Liver (tissue), 9 donors: Measurements from ENCODE around the gene KDM2A. TPM values are rescaled to one million over a fixed set of nuclear protein-coding genes. Genes with fewer than 3 reads are reported as not detected.

Experiments used
- DNase-seq: peaks from one replicate; pipeline ENCODE4 v3.0.0-alpha.2; 2017; ENCODE audit warnings: low spot score
- H3K27ac ChIP-seq, 2 donors: one replicate each; pipeline ENCODE4 v1.7.0; 2013; ENCODE audit warnings: inconsistent platforms in 2 of 2, low read length in 2 of 2, control low read depth in 1 of 2, low read depth in 1 of 2, mild to moderate bottlenecking in 1 of 2
- H3K27me3 ChIP-seq, 4 donors: one replicate each; pipeline versions ENCODE4 v1.6.1 to v1.7.0; 2013; ENCODE audit warnings: low read length in 3 of 4, inconsistent platforms in 1 of 4, mild to moderate bottlenecking in 1 of 4, moderate library complexity in 1 of 4; ENCODE audit not compliant: control insufficient read depth in 4 of 4, insufficient read depth in 4 of 4
- H3K36me3 ChIP-seq, 4 donors: one replicate each; pipeline versions ENCODE4 v1.6.1 to v1.7.0; 2013; ENCODE audit warnings: low read length in 3 of 4, mild to moderate bottlenecking in 3 of 4, low read depth in 1 of 4, moderate library complexity in 1 of 4; ENCODE audit not compliant: control insufficient read depth in 4 of 4, insufficient read depth in 3 of 4
- H3K4me1 ChIP-seq, 4 donors: one replicate each; pipeline versions ENCODE4 v1.6.1 to v1.7.0; 2013; ENCODE audit warnings: low read length in 3 of 4, mild to moderate bottlenecking in 3 of 4, moderate library complexity in 1 of 4; ENCODE audit not compliant: control insufficient read depth in 4 of 4, insufficient read depth in 4 of 4
- H3K4me3 ChIP-seq, 3 donors: one replicate each; pipeline versions ENCODE4 v1.6.1 to v1.7.0; 2013; ENCODE audit warnings: low read length in 3 of 3, control low read depth in 1 of 3, low read depth in 1 of 3, mild to moderate bottlenecking in 1 of 3
- H3K9ac ChIP-seq, 2 donors: one replicate each; pipeline ENCODE4 v1.7.0; 2013; ENCODE audit warnings: low read length in 2 of 2, mild to moderate bottlenecking in 2 of 2, moderate library complexity in 2 of 2, control low read depth in 1 of 2, low read depth in 1 of 2
- H3K9me3 ChIP-seq, 4 donors: one replicate each; pipeline versions ENCODE4 v1.6.1 to v1.7.0; 2013; ENCODE audit warnings: low read length in 3 of 4; ENCODE audit not compliant: control insufficient read depth in 4 of 4
- CTCF ChIP-seq: fragments of 150-350 bp; IDR thresholded peaks from 2 replicates; pipeline ENCODE4 v1.5.1; 2017; ENCODE audit warnings: improper control_type of control experiment, low read depth, low read length; ENCODE audit not compliant: missing input control
- EGR1 ChIP-seq, 2 donors: IDR thresholded peaks; 2 replicates each; pipeline ENCODE4 v1.6.1; 2016 to 2018; ENCODE audit warnings: antibody characterized with exemption in 2 of 2, low read depth in 2 of 2
- FOXA2 ChIP-seq: IDR thresholded peaks from 2 replicates; pipeline ENCODE4 v1.6.1; 2016; ENCODE audit warnings: antibody characterized with exemption
- GABPA ChIP-seq, 2 donors: IDR thresholded peaks in 1 of 2; conservative IDR thresholded peaks in 1 of 2; 2 replicates each; pipeline ENCODE4 v1.6.1; 2016; ENCODE audit warnings: antibody characterized with exemption in 2 of 2, mild to moderate bottlenecking in 1 of 2, moderate library complexity in 1 of 2
- HNF4A ChIP-seq, 2 donors: conservative IDR thresholded peaks; 2 replicates each; pipeline ENCODE4 v1.6.1; 2016; ENCODE audit warnings: antibody characterized with exemption in 2 of 2, mild to moderate bottlenecking in 2 of 2
- HNF4G ChIP-seq: IDR thresholded peaks from 2 replicates; pipeline ENCODE4 v1.6.1; 2016; ENCODE audit warnings: antibody characterized with exemption
- JUND ChIP-seq, 2 donors: IDR thresholded peaks; 2 replicates each; pipeline ENCODE4 v1.6.1; 2016; ENCODE audit warnings: antibody characterized with exemption in 2 of 2
- MAX ChIP-seq: IDR thresholded peaks from 2 replicates; pipeline ENCODE4 v1.6.1; 2016; ENCODE audit warnings: antibody characterized with exemption
- NR2F2 ChIP-seq: IDR thresholded peaks from 2 replicates; pipeline ENCODE4 v1.6.1; 2016; ENCODE audit warnings: antibody characterized with exemption
- RAD21 ChIP-seq, 2 donors: IDR thresholded peaks; 2 replicates each; pipeline ENCODE4 v1.6.1; 2016; ENCODE audit warnings: antibody characterized with exemption in 2 of 2, mild to moderate bottlenecking in 2 of 2
- SP1 ChIP-seq: IDR thresholded peaks from 2 replicates; pipeline ENCODE4 v1.6.1; 2018; ENCODE audit warnings: antibody characterized with exemption, mild to moderate bottlenecking
- TAF1 ChIP-seq: conservative IDR thresholded peaks from 2 replicates; pipeline ENCODE4 v1.6.1; 2016; ENCODE audit warnings: antibody characterized with exemption, mild to moderate bottlenecking
- YY1 ChIP-seq: IDR thresholded peaks from 2 replicates; pipeline ENCODE4 v1.6.1; 2016; ENCODE audit warnings: antibody characterized with exemption, mild to moderate bottlenecking
- WGBS: extraction: QIAGEN DNeasy Blood & Tissue Kit; methylation state at CpG from one replicate; pipeline ENCODE4 v1.1.7; 2013; 5-methylcytosine and 5-hydroxymethylcytosine counted together
- polyA plus RNA-seq, 2 donors: library from polyadenylated mRNA; stranded (reverse) in 1 of 2; unstranded in 1 of 2; fragments of 200-250 nt in 1 of 2; fragments of >200 nt in 1 of 2; fragmentation: Nextera tagmentation in 1 of 2; extraction: Ambion mirVana in 1 of 2; gene quantifications; one replicate each; pipeline versions ENCODE4 v1.2.1 to v1.2.3, GENCODE V29; 2013 to 2015
- total RNA-seq, 2 donors: library from RNA; depleted of rRNA; stranded (reverse); fragments of >200 nt; gene quantifications; one replicate each; pipeline ENCODE4 v1.2.3, GENCODE V29; 2014
- donor health status: healthy.
- donor health status: healthy.
- donor health status: healthy.
- donor health status: healthy.
- donor health status: healthy.

KDM2A gene
- total and polyA plus RNA-seq, 4 donors: 8.3 to 44.9 (median 22.4) TPM

DNA sequence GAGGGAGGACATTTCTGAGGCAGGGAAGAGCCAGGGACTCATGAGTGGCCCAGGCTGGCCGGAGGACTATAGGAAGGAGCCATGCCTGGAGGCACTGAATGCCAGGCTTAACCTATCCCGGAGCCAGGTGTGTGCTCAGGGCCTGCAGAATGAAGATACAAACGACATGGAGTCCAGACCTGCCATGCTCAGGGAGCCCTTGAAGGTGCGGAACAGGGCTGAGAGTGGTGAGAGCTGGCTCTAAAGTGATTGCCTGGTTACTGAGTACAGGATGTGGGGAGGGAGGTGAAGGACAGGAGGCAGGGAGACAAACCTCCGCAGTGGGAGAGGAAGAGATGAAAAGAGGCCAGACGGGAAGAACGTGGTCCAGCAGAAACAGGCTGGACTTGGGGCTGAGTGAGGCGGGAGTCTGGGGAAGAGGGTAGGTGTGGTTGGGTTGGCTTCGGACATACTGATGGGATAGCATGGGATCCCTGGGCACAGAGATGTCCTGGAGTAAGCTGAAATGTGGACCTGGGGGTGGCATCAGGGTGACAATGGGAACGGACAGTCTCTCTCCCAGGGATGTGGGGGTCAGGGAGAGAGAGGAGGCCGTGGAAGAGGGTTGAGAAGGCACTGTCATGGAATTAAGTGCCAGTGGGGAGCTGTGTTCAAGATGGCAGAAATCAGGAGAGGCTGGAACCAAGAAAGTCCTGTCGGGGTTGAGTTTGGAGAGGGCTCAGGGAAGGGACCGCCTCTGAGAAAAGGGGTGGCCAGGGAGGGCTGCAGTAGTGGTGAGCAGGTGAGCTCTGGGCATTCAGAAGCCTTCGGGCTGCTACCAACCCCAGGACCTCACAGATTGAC lies 168.5 kb downstream of the KDM2A start:
- Histone ChIP-seq H3K4me3 (no peak overlapping the region), H3K27ac (peak overlapping the region; percentile 88 to 94), H3K4me1 (peaks cover 0 to 24% (median 14%) of the 10 kb centered on the region in 4 donors), H3K27me3 (no peaks in the 10 kb centered on the region), H3K9me3 (no peaks in the 10 kb centered on the region), H3K9ac (peak overlapping the region; percentile 13 to 51), H3K36me3 (peaks cover 8 to 33% (median 18%) of the 10 kb centered on the region in 4 donors)
- no peak for TF ChIP-seq RAD21 (IDR thresholded peaks at IDR 0.05)
- WGBS: 75% methylated on average over 14 of the region's 14 CpGs
- no peak for DNase-seq

- Histone ChIP-seq H3K36me3 (peaks cover 3 to 27% (median 13%) of the 10 kb centered on the region in 4 donors), H3K9ac (peak overlapping the region; percentile 13 to 51), H3K4me3 (no peak overlapping the region), H3K4me1 (peaks cover 0 to 24% (median 14%) of the 10 kb centered on the region in 4 donors), H3K27me3 (no peaks in the 10 kb centered on the region), H3K9me3 (no peaks in the 10 kb centered on the region), H3K27ac (peak overlapping the region; percentile 88 to 94)
- DNase-seq: no peak
- WGBS: 57% methylated on average over 4 of the region's 4 CpGs
- TF ChIP-seq SP1 (no peak), TAF1 (no peak), RAD21 (IDR thresholded peaks at IDR 0.05) (no peak), HNF4A (conservative IDR thresholded peaks at IDR 0.05) (no peak), MAX (no peak), GABPA (IDR thresholded peaks at IDR 0.05 in 1 of 2, conservative IDR thresholded peaks at IDR 0.05 in 1 of 2) (no peak), CTCF (peak; percentile 4)
Observed at GRCh38 chr11:67288198-67288451, 169.1 kb downstream of the KDM2A start.

GRCh38 chr11:67288452-67289225 lies 169.6 kb downstream of the KDM2A start:
- H3K27me3 ChIP-seq: no peaks in the 10 kb centered on the region
- H3K27ac ChIP-seq: peak overlapping the region; percentile 88 to 94
- peak overlapping the region; percentile 23 to 86 (median 36) for H3K4me3 ChIP-seq
- H3K4me1 ChIP-seq: peaks cover 0 to 24% (median 14%) of the 10 kb centered on the region in 4 donors
- peaks cover 2 to 22% (median 10%) of the 10 kb centered on the region in 4 donors for H3K36me3 ChIP-seq
- DNase-seq: peak; percentile 81
- under 1% methylated on average over 87 of the region's 87 CpGs for WGBS
- H3K9ac ChIP-seq: peak overlapping the region in 1 of 2 donors; percentile 50
- TF ChIP-seq RAD21 (IDR thresholded peaks at IDR 0.05): peak in 1 of 2 donors; percentile 43
- peak; percentile 75 to 89 for TF ChIP-seq GABPA (IDR thresholded peaks at IDR 0.05 in 1 of 2, conservative IDR thresholded peaks at IDR 0.05 in 1 of 2)
- no peak for TF ChIP-seq FOXA2
- peak; percentile 76 for TF ChIP-seq NR2F2
- peak; percentile 72 for TF ChIP-seq YY1
- no peak for TF ChIP-seq EGR1 (IDR thresholded peaks at IDR 0.05; ENCODE audit: low read depth in 2 of 2)
- TF ChIP-seq JUND (IDR thresholded peaks at IDR 0.05): no peak
- TF ChIP-seq SP1: peak; percentile 60
- TF ChIP-seq MAX: no peak
- TF ChIP-seq CTCF: peak; percentile 35
- TF ChIP-seq HNF4G: no peak
- TF ChIP-seq TAF1: no peak
- no peaks in the 10 kb centered on the region for H3K9me3 ChIP-seq
